SHP77 treated with DMSO at 0.1 percent for 48 hours (cell line): ENCODE data around the gene ILK.

Experiments
- DNase-seq: peaks from one replicate; lab custom pipeline; 2025; lab: John Stamatoyannopoulos, UW

Gene ILK

GRCh38 chr11:6621711-6622211, 18.2 kb downstream of the ILK start:
- DNase-seq: no peak

GRCh38 chr11:6622261-6623171, 18.9 kb downstream of the ILK start:
- no peak for DNase-seq

GRCh38 chr11:6623391-6624363, 20.1 kb downstream of the ILK start:
- DNase-seq: no peak

GRCh38 chr11:6625156-6625831, 21.7 kb downstream of the ILK start:
- no peak for DNase-seq

GRCh38 chr11:6625832-6626420, 22.4 kb downstream of the ILK start:
- no peak for DNase-seq

GRCh38 chr11:6626971-6627761, 23.6 kb downstream of the ILK start:
- DNase-seq: no peak

- DNase-seq: no peak
These were observed 24.2 kb downstream of the ILK start for GRCh38 chr11:6627762-6628241.

- DNase-seq: no peak
These were observed 25.0 kb downstream of the ILK start for GRCh38 chr11:6628526-6628925.

GRCh38 chr11:6629573-6629891, 26.0 kb downstream of the ILK start:
- DNase-seq: no peak

GRCh38 chr11:6629892-6630631, 26.5 kb downstream of the ILK start:
- no peak for DNase-seq

GRCh38 chr11:6630632-6631291, 27.2 kb downstream of the ILK start:
- DNase-seq: no peak

GRCh38 chr11:6631361-6631890, 27.9 kb downstream of the ILK start:
- DNase-seq: no peak

- DNase-seq: no peak
These were observed 28.8 kb downstream of the ILK start for GRCh38 chr11:6632116-6633073.

GRCh38 chr11:6633422-6634408, 30.1 kb downstream of the ILK start:
- no peak for DNase-seq

GRCh38 chr11:6634534-6634933, 31.0 kb downstream of the ILK start:
- no peak for DNase-seq

- no peak for DNase-seq
These were observed 31.7 kb downstream of the ILK start for GRCh38 chr11:6635082-6635932.
